Measurements from ENCODE around the gene ZC3H13.

- TF ChIP-seq CTCF (conservative IDR thresholded peaks at IDR 0.05; ENCODE audit: low read length) (no peak), EZH2phosphoT487 (IDR thresholded peaks at IDR 0.05; ENCODE audit: borderline replicate concordance) (no peak)
Measured at GRCh38 chr13:46006688-46007452, 45.7 kb downstream of the ZC3H13 start.

All from Loucy (cell line).